NOMO-1 treated with DMSO at 0.1 percent for 48 hours (cell line): ENCODE results near the gene DMRTC2.
"Not testable (repeated sequence)": the region's sequence is repeated elsewhere in the genome, so short reads cannot be mapped to it uniquely, and the experiment has no call there.

Experiments used
- DNase-seq: peaks from one replicate; lab custom pipeline; 2025; ENCODE audit not compliant: unreplicated experiment; lab: John Stamatoyannopoulos, UW

The DMRTC2 gene

DNA sequence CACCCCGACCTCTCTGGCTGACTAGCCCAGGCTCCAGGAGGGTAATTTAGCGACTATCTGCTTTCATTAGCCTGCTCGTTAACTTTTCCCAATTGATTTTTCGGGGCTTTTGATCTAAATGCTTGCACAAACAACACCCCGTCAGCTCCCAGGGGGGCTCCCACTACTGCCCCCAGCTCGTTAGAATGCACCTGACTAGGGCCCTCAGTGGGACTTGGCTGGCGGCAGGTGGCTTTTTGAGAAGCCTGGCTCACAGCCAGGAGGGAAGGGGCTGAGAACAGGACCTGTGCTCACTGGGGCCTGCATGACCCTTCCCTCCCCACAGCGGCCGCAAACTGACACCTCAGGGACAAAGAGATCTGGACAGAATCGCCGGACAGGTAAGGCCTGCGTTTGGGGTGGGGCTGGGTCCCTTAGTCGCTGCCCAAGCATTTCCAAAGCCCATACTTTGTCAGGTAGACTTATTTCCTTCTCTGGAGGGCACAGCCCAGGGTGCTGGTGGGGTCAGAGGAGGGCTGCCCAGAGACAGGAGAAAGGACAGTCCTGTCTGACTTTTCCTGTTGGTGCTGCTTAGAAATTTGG is 24.6 kb downstream of the DMRTC2 start:
- no peak for DNase-seq

DNA sequence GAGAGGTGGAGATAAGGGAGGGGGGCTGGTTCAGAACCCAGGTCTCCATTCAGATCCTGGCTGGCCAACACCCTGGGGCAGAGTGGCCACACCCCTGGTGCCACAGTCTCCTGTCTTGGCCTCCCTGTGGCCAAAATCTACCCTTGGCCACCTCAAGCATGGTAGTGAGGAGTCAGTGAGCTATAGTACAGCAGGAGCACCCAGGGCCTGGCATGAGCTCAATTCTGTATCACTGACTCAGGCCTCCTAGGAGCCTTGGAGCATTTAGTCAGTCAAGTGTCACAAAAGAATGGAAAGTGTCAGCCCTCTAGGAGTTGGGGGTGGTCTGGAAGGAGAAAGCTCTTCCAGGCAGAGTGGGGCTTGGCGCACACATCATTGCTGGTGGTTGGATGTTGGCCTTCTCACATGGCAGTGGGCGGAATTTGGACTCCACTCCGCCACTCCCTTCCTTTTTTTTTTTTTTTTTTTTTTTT is 25.6 kb downstream of the DMRTC2 start:
- no peak for DNase-seq

DNA sequence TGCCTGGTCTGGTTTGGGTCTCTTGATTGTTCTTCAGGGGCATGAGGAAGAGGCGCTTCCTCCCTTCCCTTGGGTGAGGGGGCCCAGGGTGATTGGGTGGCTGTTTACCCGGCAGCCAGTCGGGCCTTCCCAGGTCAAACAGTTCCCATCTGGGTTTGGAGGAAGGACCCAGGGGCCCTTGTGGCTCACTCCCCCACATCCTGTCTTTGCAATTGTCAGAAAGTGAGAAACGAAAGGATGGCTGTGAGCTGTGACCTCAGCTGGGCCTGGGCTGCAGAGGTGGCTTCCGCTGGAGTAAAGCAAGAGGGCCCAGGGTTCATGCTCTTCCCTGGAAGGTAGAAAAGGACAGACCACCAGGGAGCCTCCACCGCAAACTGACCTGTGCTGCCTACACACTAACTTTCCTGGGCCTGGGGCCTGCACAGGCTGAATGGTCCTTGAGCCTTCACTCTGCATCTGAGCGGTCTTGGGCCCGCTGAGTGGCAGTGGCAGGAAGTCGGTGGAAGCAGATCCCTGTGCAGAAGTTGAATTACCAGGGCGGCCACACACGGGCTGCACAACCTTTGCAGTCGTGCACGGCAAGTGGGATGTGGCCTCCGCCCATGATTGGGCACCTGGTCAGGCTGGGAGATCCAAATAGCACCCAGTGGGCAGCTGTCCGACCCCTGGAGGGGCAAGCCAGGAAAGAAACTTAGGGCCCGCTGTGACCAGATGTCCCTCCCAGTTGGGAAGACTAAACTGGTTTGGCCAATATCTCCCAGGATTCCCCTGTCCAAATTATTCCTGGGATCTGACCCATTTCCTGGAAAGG is 26.9 kb downstream of the DMRTC2 start:
- peak; percentile 30 for DNase-seq

DNA sequence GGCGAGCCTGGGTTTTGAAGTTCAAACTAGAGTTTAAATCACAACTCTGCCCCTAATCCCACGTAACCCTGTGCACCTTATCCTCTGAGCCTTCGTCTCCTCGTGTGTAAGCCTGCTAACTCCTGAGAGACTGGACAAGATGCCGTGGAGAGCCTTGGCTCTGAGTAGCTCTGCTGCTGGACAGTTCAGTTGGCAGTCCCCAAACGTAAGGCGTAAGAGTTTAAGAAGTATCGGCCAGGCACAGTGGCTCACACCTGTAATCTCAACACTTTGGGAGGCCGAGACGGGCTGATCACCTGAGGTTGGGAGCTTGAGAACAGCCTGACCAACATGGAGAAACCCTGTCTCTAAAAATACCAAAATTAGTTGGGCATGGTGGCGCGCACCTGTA is 27.5 kb downstream of the DMRTC2 start:
- DNase-seq, result no peak

DNA sequence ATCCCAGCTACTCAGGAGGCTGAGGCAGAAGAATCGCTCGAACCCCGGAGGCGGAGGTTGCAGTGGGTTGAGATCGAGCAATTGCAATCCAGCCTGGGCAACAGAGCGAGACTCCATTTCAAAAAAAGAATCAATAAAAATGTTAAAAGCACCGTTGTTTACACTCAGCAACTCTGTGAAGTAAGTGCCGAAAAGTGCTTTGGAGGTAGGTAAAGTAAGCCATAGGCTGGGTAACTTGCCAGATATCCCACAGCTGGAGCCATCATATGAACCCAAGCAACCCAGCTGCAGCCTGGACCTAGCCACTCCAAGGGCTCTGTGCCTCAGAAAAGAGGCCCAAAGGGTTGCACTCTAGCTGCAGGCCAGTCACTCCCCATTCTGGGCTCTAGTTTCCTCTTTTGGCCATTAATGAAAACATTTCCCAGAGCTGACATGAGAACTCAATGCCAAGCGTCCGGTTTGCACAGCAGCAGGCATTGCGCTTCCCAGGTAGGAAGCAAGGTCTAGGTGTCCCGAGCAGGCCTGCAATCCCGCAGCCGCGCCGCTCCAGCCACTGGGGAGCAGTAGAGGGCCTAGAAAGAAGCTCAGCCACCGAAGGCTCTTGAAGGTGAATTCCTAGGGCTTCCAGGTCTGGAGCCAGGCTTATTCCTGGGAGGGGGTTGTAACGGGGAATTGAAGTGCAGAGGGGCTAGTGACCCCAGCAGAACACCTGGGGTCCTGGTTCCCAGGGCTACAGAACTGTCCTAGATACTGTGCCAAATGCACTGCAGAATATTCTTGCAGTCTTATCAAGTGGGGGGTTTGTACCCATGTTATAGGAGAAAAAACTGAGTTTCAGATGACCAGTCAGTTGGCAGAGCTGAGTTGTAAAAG is 28.2 kb downstream of the DMRTC2 start:
- DNase-seq, result peak; percentile 36

DNA sequence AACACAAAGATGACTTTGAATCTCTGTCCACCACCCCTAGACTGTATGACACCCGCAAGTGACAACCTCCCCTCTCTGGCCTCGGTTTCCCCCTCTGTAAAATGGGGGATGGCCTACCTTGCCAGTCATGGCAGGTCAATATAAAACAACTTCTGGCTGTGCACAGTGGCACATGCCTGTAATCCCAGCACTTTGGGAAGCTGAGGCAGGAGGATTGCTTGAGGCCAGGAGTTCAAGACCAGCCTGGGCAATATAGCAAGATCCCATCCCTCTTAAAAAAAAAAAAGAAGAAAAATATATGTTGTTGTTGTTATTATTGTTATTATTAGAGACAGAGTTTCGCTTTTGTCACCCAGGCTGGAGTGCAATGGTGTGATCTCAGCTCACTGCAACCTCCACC is 31.1 kb downstream of the DMRTC2 start:
- DNase-seq, result not testable (repeated sequence)

DNA sequence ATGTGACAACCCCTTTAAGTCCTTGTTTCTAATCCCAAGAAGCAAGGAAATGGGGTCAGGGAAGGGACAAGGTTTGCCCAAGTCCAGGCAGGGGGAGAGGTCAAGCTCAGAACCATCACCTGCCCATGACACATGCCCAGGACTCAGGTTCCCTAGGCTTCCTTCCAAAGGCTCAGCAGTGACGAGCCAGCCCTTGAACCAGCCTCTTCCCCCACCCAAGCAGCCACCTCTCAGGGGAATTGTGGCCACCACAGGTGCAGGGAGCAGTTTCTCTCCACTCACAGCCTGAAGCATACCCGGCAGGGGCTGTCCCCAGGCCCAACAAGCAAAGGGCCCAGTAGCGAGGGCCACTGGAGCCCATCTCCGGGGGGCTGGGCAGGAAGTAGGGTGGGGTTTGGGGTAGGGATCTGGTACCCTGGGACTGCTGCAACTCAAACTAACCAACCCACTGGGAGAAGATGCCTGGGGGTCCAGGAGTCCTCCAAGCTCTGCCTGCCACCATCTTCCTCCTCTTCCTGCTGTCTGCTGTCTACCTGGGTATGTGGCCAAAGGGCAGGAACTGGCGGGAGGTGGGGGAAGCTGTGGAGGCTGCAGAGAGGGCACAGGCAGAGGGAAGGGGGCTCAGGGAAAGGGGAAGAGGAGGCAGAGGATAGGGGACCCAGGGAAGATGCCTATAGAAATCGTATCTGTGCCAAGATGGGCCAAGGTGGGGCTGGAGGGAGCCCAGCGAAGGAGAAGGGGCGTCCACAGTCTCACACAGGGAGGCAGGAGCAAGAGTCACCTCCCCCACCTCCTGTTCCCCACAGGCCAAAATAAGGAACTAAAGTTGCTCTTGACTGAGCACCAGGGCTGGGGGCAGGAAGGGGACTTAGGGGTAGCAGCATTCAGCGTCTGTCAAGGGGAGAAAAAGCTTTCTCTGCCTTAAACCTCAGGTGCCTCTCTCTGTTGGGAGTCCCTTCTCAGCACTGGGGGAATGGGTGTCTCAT is 32.3 kb downstream of the DMRTC2 start, which contains the start of gene CD79A:
CD79A (plus strand) TSS at position 433 of the 986 bp plus-strand sequence; CDS start at position 459, 26 bp downstream.
- peak; percentile 87 for DNase-seq

DNA sequence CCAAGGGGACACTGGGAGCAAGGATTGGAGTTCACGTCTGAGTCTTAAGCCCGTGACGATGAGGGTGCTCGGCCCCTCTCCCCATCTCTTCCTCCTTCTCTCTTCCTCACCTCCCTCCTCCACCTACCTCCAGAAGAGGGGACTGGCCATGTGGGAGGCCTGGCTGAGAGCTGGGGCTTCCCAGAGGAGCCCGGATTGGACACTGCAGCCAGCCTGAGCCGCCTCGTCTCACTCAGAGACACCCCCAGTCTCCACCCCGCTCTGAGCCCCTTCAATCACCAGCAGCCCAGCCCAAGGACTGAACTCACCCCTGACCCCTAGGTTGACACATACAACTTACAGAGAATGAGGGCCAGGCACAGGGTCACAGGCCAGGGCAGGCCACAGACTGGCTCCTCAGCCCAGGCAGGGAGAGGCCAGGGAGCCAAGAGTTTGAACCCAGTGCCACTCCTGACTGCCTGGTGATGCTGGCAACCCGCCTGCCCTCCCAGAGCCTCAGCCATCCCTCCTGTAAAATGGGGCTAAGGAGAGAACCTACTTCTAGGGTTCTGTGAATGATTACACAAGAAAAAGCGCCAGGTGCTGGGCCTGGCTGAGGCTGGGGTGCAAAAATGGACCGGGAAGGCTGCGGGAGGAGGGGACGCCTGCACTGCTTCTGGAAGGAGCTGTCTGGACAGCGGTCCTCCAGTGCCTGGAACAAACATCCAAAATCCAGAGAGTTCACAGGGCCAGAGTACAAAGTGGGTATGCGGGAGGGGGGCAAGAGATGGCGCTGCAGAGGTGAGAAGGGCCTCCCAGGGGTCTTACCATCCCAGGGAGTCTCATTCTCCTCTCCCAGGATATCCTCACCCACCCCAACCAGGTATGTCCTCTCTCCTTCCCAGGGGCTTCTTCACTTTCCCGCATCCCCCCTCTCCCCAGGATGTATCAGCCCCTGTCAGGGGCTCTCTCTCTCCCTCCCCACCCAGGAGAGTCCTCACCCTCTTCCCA is 33.4 kb downstream of the DMRTC2 start:
- DNase-seq, result no peak

DNA sequence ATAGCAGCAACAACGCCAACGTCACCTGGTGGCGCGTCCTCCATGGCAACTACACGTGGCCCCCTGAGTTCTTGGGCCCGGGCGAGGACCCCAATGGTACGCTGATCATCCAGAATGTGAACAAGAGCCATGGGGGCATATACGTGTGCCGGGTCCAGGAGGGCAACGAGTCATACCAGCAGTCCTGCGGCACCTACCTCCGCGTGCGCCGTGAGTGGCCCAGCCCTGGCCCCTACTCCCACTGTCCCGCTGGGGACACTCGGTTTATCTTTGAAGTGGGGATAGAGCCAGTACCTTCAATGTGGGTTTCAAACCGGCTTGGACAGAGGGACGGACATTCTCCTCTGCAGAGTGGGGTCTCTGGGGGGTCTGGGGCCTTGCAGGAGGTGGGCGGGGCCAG is 34.2 kb downstream of the DMRTC2 start:
- no peak for DNase-seq

DNA sequence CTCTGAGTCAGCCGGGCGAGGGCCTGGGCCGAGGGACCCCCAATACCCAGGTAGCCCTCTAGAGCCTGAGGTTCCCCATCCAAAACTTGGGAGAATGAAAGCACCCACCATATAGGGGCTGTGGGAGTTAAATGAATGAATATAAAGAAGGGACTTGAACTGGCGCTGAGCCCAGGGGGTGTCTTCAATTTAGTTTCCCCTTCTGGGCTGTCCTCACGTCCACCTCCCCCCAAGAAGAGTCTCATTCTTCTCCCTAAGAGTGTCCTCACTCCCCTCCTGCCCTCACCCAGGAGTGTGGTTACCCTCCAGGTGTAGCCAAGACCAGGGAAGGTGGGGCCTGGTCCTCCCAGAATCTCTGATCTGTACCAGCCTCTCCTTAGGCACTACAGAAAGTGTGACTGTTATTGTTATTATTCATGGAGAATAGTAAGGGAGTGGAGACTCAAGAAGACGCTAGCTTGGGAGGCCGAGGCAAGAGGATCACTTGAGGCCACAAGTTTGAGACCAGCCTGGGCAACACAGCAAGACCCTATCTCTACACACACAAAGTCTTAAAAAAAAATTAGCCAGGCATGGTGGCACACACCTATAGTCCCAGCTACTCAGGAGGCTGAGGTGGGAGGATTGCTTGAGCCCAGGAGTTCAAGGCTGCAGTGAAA is 35.0 kb downstream of the DMRTC2 start:
- DNase-seq, result no peak

DNA sequence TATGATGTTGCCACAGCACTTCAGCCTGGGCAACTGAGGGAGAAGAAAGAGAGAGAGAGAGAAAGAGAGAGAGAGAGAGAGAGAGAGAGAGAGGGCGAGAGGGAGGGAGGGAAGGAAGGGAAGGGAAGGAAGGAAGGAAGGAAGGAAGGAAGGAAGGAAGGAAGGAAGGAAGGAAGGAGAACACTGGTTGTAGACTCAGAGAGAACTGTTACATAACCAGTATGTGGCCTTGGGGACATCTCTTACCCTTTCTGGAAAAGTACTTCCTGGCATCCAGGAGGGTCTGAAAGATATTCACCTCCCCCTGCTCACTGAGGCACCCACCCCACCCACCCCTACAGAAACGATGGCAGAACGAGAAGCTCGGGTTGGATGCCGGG is 35.5 kb downstream of the DMRTC2 start:
- DNase-seq, result no peak

DNA sequence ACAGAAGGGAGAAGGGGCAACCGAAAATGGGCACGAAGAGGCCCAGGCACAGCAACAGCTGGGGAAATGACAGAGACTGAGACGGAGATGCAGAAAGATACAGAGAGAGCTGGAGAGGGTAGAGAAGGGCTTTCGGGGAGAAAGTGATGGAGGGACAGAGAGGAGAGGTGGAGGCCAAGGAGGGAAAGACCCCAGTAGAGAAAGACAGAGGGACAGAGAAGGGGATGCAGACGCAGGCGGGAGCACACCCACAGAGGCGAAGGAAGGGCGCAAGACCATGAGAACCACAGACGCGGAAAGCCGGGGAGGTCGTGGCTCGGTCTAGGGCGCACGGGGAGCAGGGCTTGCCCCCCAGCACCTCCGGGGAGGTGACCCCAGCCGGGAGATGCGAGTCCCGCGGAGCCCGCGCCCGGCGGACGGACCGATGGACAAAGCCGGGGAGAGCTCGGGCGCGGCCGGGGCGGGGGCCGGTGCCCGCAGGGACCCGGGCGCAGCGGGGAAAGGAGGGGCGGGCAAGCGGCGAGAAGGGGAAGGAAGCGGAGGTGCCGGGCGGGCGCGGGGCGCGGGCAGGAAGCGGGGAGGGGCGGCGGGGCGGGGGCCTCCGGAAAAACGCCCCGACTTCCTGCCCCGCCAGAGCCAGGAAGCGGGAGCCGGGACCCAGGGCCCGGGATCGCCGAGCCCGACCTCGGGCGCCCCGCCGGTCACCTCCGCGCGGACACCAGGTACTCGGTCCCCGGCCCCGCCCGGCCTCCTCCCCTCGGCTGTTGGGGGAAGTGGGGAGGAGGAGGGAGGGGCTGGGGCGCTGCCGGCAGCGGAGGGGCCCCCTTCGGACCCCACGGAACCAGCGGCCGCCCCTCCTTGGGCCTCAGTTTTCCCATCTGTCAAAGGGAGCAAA is 38.0 kb downstream of the DMRTC2 start, which contains the start of gene ARHGEF1:
ARHGEF1 (plus strand) TSS at position 617 of the 895 bp plus-strand sequence. CDS start 4,899 bp downstream, outside the sequence.
- DNase-seq, result peak; percentile 36

DNA sequence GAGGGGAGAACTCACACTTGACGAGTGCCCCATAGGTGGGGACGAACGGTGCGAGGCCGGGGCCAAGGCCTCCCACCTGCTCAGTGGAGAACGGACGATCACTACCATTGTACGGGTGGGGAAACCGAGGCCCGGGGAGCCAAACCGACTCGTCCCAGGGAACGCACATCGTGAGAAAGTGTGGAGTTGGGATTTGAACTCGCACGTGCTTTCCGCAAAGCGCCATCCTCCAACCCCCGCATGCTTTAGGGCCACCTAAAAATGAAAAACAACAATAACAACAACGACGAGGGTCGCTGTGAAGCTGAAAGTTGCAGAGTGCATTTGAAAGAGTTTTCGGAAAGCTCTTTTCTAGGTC is 38.6 kb downstream of the DMRTC2 start:
- DNase-seq, result no peak

DNA sequence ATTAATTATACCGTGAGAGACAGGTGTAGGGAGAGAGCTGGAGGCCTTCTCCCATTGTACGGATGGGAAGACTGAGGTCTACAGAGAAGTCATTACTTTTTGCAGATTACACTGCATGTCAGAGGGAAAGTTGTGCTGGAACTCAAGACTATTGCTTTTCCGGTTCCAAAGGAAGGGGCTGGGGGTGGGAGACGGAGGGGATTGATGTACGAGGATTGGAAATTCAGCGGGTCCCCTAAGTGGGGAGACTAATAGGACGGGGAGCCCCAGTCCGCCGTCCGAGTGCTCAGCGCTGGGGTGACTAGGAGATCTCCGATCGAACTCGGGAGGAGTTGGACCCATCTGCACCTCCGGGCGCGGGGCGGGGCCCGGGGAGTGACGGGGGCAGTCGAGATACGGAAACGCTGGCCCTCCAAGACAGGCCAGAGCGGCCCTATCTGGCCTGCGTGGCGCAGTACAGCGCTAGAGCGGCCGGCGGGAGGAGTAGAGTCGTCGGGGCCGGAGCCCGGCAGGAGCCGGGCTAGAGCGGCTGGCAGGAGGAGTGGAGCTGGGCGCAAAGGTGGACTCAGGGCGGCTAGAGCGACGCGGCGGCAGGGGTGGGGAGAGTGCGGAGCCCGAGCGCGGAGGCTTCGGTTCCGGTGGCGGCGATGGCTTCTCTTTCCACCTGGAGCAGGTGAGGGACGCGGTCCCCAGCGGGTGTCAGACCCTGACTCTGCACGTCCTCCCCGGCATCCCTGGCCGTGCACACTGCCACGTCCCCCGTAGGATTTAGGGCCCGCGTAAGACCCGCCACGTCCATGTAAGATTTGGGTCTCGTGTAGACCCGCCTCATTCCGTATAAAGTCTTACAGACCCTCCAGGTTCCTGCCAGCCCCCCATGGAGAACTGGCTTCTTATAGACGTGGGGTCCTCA is 39.2 kb downstream of the DMRTC2 start:
- DNase-seq, result peak; percentile 98

DNA sequence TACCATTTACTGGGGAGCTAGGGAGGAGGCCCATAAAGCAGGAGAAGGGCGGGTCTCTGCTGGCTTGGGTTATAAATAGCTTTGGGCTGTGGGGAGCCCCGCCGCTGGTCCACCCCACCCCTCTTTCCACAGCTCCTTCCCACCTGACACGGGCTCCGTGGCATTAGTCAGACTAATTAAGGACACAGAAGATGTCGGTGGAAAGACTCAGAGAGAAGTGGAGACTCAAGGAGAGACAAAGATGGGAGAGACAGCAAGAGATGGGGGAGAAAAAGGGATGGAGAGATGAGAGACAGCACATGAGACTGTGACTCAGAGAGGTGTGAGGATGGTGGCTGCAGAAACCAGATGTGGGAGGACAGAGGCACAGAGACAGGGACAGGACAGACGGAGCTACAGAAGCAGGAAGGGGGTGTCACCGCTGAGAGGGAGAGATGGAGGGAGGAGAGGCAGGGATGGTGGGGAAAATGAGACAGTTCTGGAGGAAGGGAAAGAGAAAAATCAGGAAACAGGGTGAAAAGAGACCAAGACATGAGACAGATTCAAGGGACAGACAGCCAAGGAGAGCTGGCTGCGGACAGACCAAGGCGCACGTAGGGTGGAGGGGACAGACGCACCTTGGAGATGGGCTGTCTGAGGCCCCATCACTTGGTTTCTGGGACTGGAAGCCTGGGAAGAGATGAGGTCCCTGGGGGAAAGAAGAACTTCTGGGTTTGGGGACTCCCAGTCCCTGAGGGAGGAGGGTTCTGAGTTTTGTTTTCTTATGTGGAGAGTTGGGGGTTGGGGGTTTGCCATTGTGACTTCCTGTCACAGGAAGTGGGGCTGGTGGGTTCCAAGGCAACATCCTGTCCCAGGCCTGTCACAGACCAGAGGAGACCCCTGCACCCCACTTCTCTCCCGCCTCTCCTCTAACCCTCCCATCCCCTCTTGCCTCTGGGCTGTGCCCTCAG is 42.2 kb downstream of the DMRTC2 start:
- no peak for DNase-seq
